ENCODE measurements around the gene FGF18.

Gene FGF18

GRCh38 chr5:171441246-171441791 is 21.9 kb downstream of the FGF18 start:
- Histone ChIP-seq H3K4me3 (no peak overlapping the region), H3K27me3 (no peaks in the 10 kb centered on the region), H3K27ac (no peak overlapping the region), H3K9ac (no peak overlapping the region), H3K4me2 (no peak overlapping the region), H4K20me1 (peaks cover 0 to 5% (median 0%) of the 10 kb centered on the region in 11 experiments; a peak in 1 of 22 replicates), H3K9me3 (replicated peaks in 1 of 11) (no peaks in the 10 kb centered on the region), H3K36me3 (no peaks in the 10 kb centered on the region), H3K4me1 (no peaks in the 10 kb centered on the region)
- TF ChIP-seq Cebpa-rat (IDR thresholded peaks at IDR 0.05): no peak

- H4K20me1 ChIP-seq: peaks cover 0 to 5% (median 0%) of the 10 kb centered on the region in 11 experiments; a peak in 1 of 22 replicates
- no peaks in the 10 kb centered on the region for H3K27me3 ChIP-seq
- no peaks in the 10 kb centered on the region for H3K36me3 ChIP-seq
- no peak overlapping the region for H3K4me3 ChIP-seq
- no peak for TF ChIP-seq Cebpa-rat (IDR thresholded peaks at IDR 0.05)
- peaks cover 0 to 4% (median 0%) of the 10 kb centered on the region in 10 experiments; a peak in 2 of 20 replicates for H3K4me1 ChIP-seq
- H3K27ac ChIP-seq: no peak overlapping the region
- no peak overlapping the region for H3K9ac ChIP-seq
- no peaks in the 10 kb centered on the region for H3K9me3 ChIP-seq (replicated peaks in 1 of 11)
- H3K4me2 ChIP-seq: no peak overlapping the region
Observed at GRCh38 chr5:171442287-171443042, 23.0 kb downstream of the FGF18 start.

DNA sequence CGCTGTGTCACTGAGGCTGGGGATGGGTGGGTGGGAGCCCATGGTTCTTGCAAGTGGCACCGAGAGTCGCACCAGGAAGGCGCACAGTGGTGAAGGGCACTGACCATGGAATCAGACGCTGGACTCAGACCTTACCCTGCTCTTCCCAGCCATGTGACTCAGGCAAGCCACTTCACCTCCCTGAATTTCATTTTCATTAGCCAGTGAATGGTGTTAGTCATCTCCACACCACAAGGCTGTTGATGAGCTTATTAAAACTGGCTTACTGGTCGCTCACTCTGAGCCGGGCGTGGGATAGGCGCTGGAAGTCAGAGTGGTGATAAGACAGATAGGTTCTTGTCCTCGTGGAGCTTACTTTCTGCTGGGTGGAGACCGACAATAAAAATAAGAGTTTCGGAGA is 25.1 kb downstream of the FGF18 start:
- no peak for TF ChIP-seq Cebpa-rat (IDR thresholded peaks at IDR 0.05)
- no peak overlapping the region for H3K9ac ChIP-seq
- peaks cover 0 to 4% (median 0%) of the 10 kb centered on the region in 10 experiments; a peak in 2 of 20 replicates for H3K4me1 ChIP-seq
- no peak overlapping the region for H3K27ac ChIP-seq
- peaks cover 0 to 3% (median 0%) of the 10 kb centered on the region in 11 experiments; a peak in 3 of 22 replicates for H3K27me3 ChIP-seq
- H4K20me1 ChIP-seq: peaks cover 0 to 4% (median 0%) of the 10 kb centered on the region in 11 experiments; a peak in 1 of 22 replicates
- no peak overlapping the region for H3K4me2 ChIP-seq
- no peak overlapping the region for H3K4me3 ChIP-seq
- H3K36me3 ChIP-seq: no peaks in the 10 kb centered on the region
- H3K9me3 ChIP-seq (replicated peaks in 1 of 11): no peaks in the 10 kb centered on the region

GRCh38 chr5:171445644-171446516 is 26.4 kb downstream of the FGF18 start:
- Histone ChIP-seq H3K9me3 (replicated peaks in 1 of 11) (no peaks in the 10 kb centered on the region), H3K27ac (no peak overlapping the region), H3K9ac (no peak overlapping the region), H3K27me3 (peaks cover 0 to 16% (median 11%) of the 10 kb centered on the region in 11 experiments; a peak in 14 of 22 replicates), H3K4me2 (no peak overlapping the region), H4K20me1 (peaks cover 0 to 4% (median 0%) of the 10 kb centered on the region in 11 experiments; a peak in 1 of 22 replicates), H3K36me3 (no peaks in the 10 kb centered on the region), H3K4me1 (peaks cover 0 to 4% (median 0%) of the 10 kb centered on the region in 10 experiments; a peak in 2 of 20 replicates), H3K4me3 (no peak overlapping the region)
- no peak for TF ChIP-seq Cebpa-rat (IDR thresholded peaks at IDR 0.05)

DNA sequence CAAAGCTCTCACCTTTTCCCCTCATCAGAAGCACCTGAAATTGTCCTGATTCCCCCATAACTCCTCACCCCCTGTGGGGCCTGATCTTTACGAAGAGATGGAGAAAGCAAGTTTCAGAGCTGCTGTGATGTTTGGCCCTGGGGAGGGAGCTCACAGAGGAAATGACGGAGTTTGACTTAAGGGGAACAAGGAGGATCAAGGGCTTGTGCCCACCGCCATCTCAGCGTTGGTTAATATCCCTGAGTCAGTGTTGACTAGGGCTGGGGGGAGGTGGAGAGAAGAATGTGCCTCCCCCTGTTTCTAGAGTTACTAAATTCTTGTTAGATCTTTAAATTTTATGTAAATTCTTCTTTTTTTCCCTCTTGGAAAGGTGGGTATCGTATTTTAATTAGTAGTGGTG is 27.8 kb downstream of the FGF18 start:
- Histone ChIP-seq H3K9ac (no peak overlapping the region), H3K27ac (no peak overlapping the region), H3K9me3 (replicated peaks in 1 of 11) (no peaks in the 10 kb centered on the region)

DNA sequence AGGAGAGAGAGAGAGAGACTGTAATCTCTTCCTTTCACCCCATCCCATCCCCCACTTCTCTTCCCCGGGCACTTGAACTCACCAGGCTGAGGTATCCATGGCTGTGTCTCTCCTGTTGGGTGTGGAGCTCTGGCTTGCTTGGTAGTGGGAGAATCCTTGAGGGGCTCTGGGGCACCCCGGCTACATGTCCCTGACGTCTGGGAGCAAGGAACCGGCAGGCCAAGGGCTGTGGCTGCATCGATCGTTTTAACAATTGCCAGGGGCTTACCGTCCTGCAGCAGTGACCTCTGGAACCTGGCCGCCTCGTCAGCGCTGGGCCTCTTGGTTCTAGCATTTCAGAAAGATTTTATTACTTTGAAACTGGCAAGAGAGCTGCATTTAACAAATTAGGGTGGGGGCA is 30.0 kb downstream of the FGF18 start:
- no peaks in the 10 kb centered on the region for H3K36me3 ChIP-seq
- no peaks in the 10 kb centered on the region for H3K9me3 ChIP-seq (replicated peaks in 1 of 11)
- no peaks in the 10 kb centered on the region for H4K20me1 ChIP-seq
- H3K4me2 ChIP-seq: no peak overlapping the region
- peaks cover 0 to 34% (median 22%) of the 10 kb centered on the region in 11 experiments; a peak in 18 of 22 replicates for H3K27me3 ChIP-seq
- no peak for TF ChIP-seq Cebpa-rat (IDR thresholded peaks at IDR 0.05)
- H3K4me1 ChIP-seq: peaks cover 0 to 9% (median 0%) of the 10 kb centered on the region in 10 experiments; a peak in 2 of 20 replicates
- H3K27ac ChIP-seq: no peak overlapping the region
- H3K4me3 ChIP-seq: no peak overlapping the region
- H3K9ac ChIP-seq: no peak overlapping the region

More for the DNA sequence above, 27.8 kb downstream of the FGF18 start:
- TF ChIP-seq Cebpa-rat (IDR thresholded peaks at IDR 0.05): no peak
- H3K4me3 ChIP-seq: no peak overlapping the region
- peak overlapping the region in 1 of 11 experiments; percentile 14; a peak in 2 of 22 replicates for H3K4me2 ChIP-seq
- peaks cover 0 to 9% (median 0%) of the 10 kb centered on the region in 10 experiments; a peak in 2 of 20 replicates for H3K4me1 ChIP-seq
- H3K36me3 ChIP-seq: no peaks in the 10 kb centered on the region
- H3K27me3 ChIP-seq: peaks cover 0 to 30% (median 21%) of the 10 kb centered on the region in 11 experiments; a peak in 18 of 22 replicates
- no peaks in the 10 kb centered on the region; a peak in 1 of 22 replicates for H4K20me1 ChIP-seq

GRCh38 chr5:171450423-171451331 is 31.2 kb downstream of the FGF18 start:
- Histone ChIP-seq H3K27ac (peak overlapping the region in 1 of 11 experiments; percentile 22; a peak in 2 of 22 replicates), H3K9me3 (replicated peaks in 1 of 11) (no peaks in the 10 kb centered on the region), H3K4me2 (peak overlapping the region in 7 of 11 experiments; percentile 34 to 61 (median 48); a peak in 15 of 22 replicates), H4K20me1 (no peaks in the 10 kb centered on the region), H3K9ac (peak overlapping the region in 2 of 11 experiments; percentile 15 to 48; a peak in 3 of 22 replicates), H3K4me3 (peak overlapping the region in 3 of 10 experiments; percentile 13 to 38 (median 33); a peak in 2 of 20 replicates), H3K4me1 (peaks cover 0 to 9% (median 0%) of the 10 kb centered on the region in 10 experiments; a peak in 2 of 20 replicates), H3K36me3 (no peaks in the 10 kb centered on the region), H3K27me3 (peaks cover 0 to 34% (median 22%) of the 10 kb centered on the region in 11 experiments; a peak in 18 of 22 replicates)
- TF ChIP-seq Cebpa-rat (IDR thresholded peaks at IDR 0.05): no peak
